Measurements from ENCODE around the gene GRID2. TPM values are rescaled to one million over a fixed set of nuclear protein-coding genes. Genes with fewer than 3 reads are reported as not detected.

The GRID2 gene
- total and polyA plus RNA-seq, 2 of the 4 experiments (the other 2 are of a cell fraction), result under 0.01 TPM; not detected in 1

DNA sequence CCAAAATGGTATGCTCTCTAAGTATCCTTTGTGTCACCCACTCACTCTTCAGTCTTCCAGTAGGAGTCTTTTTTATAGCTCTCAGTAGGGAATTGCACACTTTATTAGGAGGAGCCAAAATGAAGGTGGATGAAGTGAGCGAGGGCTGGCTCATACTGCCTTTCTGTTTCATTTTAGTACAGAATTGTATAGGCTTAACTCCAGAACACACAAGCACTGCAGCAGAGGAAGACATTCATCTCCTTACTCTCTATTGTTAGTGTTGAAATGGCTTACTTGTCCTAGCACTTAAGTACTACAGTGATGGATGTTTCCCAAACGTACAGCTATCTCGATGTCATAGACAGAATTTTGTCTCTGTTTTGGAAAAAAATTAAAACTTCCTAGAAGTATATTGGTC lies 1197.5 kb downstream of the GRID2 start:
- no peaks in the 10 kb centered on the region for H3K79me1 ChIP-seq (ENCODE audit: low read depth in 1 of 2, low read length in 2 of 2)
- intact Hi-C loops (cut with micrococcal nuclease) (loop anchor here (5.0 kb wide), 1 partner anchor 139 kb away; no protein-coding TSS in a partner anchor), in situ Hi-C loops (cut with MboI; ENCODE audit: low sequenced_read_pairs) (no loop called here), dilution Hi-C loops (cut with HindIII; ENCODE audit: low sequenced_read_pairs, unreplicated experiment) (no loop called here)
- H3K27me3 ChIP-seq (ENCODE audit: control insufficient read depth, insufficient read depth, low read length), result no peaks in the 10 kb centered on the region
- no peak for DNase-seq
- H3K9ac ChIP-seq (ENCODE audit: low read depth, low read length), result no peak overlapping the region
- no peak overlapping the region for H3K56ac ChIP-seq (ENCODE audit: extremely low read depth, insufficient read depth, low read length)
- H3K18ac ChIP-seq (ENCODE audit: low read depth, low read length), result no peak overlapping the region
- no peak overlapping the region for H2AK5ac ChIP-seq (ENCODE audit: low read depth, low read length)
- no peaks in the 10 kb centered on the region for H3K9me3 ChIP-seq (ENCODE audit: control insufficient read depth, insufficient read depth, low read length)
- ChIA-PET POLR2A (ENCODE audit: unreplicated experiment) (no interaction called here), CTCF (no interaction called here)
- H2BK20ac ChIP-seq (ENCODE audit: low read depth, low read length), result no peak overlapping the region
- H2AK9ac ChIP-seq (replicated peaks; ENCODE audit: low read depth, low read length, poor library complexity), result no peak overlapping the region
- no peaks in the 10 kb centered on the region for H4K20me1 ChIP-seq (ENCODE audit: insufficient read depth, low read length)
- no peak overlapping the region for H4K5ac ChIP-seq (ENCODE audit: low read depth, low read length)
- TF ChIP-seq MAZ (IDR thresholded peaks at IDR 0.05; ENCODE audit: borderline replicate concordance, low read depth, low read length) (no peak), NFE2L2 (IDR thresholded peaks at IDR 0.05; ENCODE audit: low read depth, low read length) (no peak), MAFK (IDR thresholded peaks at IDR 0.05; ENCODE audit: low read depth, low read length) (no peak), CTCF (conservative IDR thresholded peaks at IDR 0.05; ENCODE audit: low read depth, low read length) (no peak), CEBPB (IDR thresholded peaks at IDR 0.05; ENCODE audit: low read depth, low read length) (no peak), RAD21 (IDR thresholded peaks at IDR 0.05; ENCODE audit: low read length) (no peak), SMC3 (IDR thresholded peaks at IDR 0.05; ENCODE audit: low read depth, low read length) (no peak), FOS (IDR thresholded peaks at IDR 0.05; ENCODE audit: low read depth, low read length) (no peak), POLR2A (IDR thresholded peaks at IDR 0.05; ENCODE audit: low read depth, low read length) (no peak)
- TF ChIP-seq, protein P1, sequence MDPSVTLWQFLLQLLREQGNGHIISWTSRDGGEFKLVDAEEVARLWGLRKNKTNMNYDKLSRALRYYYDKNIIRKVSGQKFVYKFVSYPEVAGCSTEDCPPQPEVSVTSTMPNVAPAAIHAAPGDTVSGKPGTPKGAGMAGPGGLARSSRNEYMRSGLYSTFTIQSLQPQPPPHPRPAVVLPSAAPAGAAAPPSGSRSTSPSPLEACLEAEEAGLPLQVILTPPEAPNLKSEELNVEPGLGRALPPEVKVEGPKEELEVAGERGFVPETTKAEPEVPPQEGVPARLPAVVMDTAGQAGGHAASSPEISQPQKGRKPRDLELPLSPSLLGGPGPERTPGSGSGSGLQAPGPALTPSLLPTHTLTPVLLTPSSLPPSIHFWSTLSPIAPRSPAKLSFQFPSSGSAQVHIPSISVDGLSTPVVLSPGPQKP (IDR thresholded peaks at IDR 0.05; ENCODE audit: borderline replicate concordance, low read depth, low read length), result no peak
- H2BK15ac ChIP-seq (ENCODE audit: low read depth, low read length), result no peak overlapping the region
- ATAC-seq (ENCODE audit: low read depth), result peak; percentile 17; the same call in 1 of the 2 replicates
- H4K8ac ChIP-seq (ENCODE audit: low read depth in 2 of 2, low read length in 2 of 2), result no peak overlapping the region
- H3K4me2 ChIP-seq (ENCODE audit: low read depth, low read length), result peak overlapping the region; percentile 65; the same call in 1 of the 2 replicates
- H3K36me3 ChIP-seq (ENCODE audit: control insufficient read depth, insufficient read depth, low read length), result no peaks in the 10 kb centered on the region
- no peak overlapping the region for H3K4ac ChIP-seq (ENCODE audit: low read depth, low read length)
- H3K9me1 ChIP-seq (ENCODE audit: insufficient read depth, low read length), result no peaks in the 10 kb centered on the region
- H3K14ac ChIP-seq (replicated peaks; ENCODE audit: low read depth, low read length), result no peak overlapping the region
- no peak overlapping the region for H2BK5ac ChIP-seq (ENCODE audit: low read depth, low read length, poor library complexity, severe bottlenecking)
- H3K4me1 ChIP-seq (ENCODE audit: control insufficient read depth, insufficient read depth, low read length), result no peaks in the 10 kb centered on the region
- no peak overlapping the region for H3K23ac ChIP-seq (ENCODE audit: low read depth, low read length)
- BruUV-seq (replicated peaks), result no TSS peak
- H3K4me3 ChIP-seq (ENCODE audit: insufficient read depth, low read depth, low read length), result no peak overlapping the region
- H2BK120ac ChIP-seq (ENCODE audit: low read depth, low read length), result peak overlapping the region; percentile 61; the same call in 1 of the 2 replicates
- no peak overlapping the region for H4K91ac ChIP-seq (ENCODE audit: insufficient read depth, low read depth, low read length)
- no CpG with 5 or more reads among the region's 3 CpGs for WGBS, 2 experiments (ENCODE audit: extremely low coverage in 2 of 2, insufficient read length in 1 of 2)
- peak overlapping the region; percentile 68 for H2AFZ ChIP-seq (replicated peaks; ENCODE audit: low read length, poor library complexity)
- H3K27ac ChIP-seq (ENCODE audit: insufficient read depth, low read length), result no peak overlapping the region
